Measurements from ENCODE around the gene MEG3.

- TF ChIP-seq POLR2A (IDR thresholded peaks at IDR 0.05; ENCODE audit: low read length), result no peak
- TF ChIP-seq GATA1 (IDR thresholded peaks at IDR 0.05; ENCODE audit: low read depth, low read length), result no peak
These were observed 61.9 kb downstream of the MEG3 start for GRCh38 chr14:100887728-100888335.
